GM18526 (cell line): ENCODE measurements around the gene GEMIN2.

ENCODE experiments used
- POLR2A ChIP-seq: IDR thresholded peaks from 3 replicates; pipeline ENCODE4 v1.6.1; 2011; ENCODE audit not compliant: insufficient read length; ENCODE audit errors: extremely low read depth

The GEMIN2 gene, protein sequence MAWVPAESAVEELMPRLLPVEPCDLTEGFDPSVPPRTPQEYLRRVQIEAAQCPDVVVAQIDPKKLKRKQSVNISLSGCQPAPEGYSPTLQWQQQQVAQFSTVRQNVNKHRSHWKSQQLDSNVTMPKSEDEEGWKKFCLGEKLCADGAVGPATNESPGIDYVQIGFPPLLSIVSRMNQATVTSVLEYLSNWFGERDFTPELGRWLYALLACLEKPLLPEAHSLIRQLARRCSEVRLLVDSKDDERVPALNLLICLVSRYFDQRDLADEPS

DNA sequence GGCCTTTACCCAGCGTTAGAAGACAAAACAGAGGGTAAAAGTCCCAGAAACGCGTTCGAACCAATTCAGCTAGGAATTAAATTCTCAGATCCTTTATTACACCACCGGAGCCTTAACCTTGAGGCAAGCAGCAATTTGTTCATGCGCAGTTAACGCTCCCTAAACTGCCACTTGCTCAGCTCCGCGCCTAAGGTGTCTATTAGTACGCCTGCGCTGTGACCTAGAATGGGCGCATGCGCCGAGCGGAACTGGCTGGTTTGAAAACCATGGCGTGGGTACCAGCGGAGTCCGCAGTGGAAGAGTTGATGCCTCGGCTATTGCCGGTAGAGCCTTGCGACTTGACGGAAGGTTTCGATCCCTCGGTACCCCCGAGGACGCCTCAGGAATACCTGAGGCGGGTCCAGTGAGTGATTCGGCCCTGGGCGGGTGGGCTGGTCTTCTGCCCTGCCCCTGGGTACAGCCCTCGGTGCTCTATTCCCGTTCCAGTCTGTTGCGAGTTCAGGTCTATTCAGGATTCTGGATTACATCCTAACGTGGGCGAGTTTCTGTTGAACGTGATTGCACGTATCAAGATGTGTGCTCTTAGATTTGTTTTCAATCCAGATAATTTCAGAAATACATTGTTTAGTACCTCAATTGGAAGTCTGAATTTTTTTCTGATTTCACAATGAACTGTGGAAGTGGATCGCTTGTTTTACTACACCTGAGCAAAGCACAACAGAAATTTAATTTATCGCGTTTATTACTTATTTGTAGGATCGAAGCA, at the start of gene GEMIN2:
Gene GEMIN2 (plus strand): TSS at position 251 of the 766 bp plus-strand sequence. CDS start 16 bp downstream, at position 267.
- TF ChIP-seq POLR2A, result peak; percentile 91

GRCh38 chr14:39069923-39070322, 44.2 kb upstream of the GEMIN2 start:
- no peak for TF ChIP-seq POLR2A

- no peak for TF ChIP-seq POLR2A
These were observed 43.0 kb upstream of the GEMIN2 start for GRCh38 chr14:39071096-39071495.

GRCh38 chr14:39080886-39081285, 33.2 kb upstream of the GEMIN2 start:
- TF ChIP-seq POLR2A, result no peak

DNA sequence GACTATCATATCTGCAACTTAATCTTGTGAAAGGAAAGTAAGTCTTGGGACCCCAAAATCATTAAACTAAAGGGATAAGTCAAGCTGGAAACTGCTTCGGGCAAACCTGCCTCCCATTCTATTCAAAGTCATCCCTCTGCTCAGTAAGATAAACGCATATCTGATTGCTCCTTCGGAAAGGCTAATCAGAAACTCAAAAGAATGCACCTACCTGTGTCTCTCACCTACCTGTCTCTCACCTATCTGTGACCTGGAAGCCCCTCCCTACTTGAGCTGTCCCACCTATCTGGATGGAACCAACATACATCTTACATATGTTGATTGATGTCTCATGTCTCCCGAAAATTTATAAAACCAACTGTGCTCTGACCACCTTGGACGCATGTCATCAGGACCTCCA, 31.0 kb upstream of the GEMIN2 start:
- no peak for TF ChIP-seq POLR2A

GRCh38 chr14:39085933-39086332, 28.2 kb upstream of the GEMIN2 start:
- no peak for TF ChIP-seq POLR2A

DNA sequence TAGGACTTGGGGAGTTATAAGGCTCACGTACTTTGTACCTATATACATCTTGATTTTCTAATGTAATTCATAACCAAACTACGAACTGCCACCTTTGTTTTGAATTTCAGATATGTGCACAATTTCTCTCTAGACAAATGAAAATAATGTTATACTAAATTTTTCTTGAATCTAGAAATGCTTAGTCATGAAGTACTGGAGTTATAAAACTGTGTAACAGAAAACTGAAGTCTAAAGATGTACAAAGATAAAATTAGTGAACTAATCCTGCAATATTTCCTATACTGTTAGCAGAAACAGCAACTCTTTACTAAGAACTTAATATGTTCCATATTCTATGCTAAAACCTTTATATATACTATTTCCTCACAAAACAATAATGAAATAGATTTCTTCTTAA, 26.6 kb upstream of the GEMIN2 start:
- no peak for TF ChIP-seq POLR2A

GRCh38 chr14:39090548-39091111, 23.5 kb upstream of the GEMIN2 start:
- TF ChIP-seq POLR2A, result no peak

DNA sequence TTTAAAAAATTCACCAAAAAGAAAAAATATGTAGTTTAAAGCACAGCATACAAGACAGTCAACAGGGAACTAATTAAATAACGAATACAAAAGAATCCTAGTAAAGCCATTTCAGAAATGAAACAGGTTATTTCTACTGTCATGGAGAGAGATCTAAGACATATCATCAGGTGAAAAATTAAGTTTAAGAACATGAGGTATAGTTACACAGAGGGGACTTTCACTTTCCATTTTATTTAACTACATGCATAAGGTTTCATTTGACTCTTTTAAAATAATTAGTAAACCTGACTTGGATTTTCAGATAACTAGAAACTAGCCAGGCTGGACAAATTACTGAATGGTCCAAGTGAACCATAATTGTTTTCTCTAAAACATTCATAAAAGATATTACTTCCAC, 22.4 kb upstream of the GEMIN2 start:
- TF ChIP-seq POLR2A, result no peak

DNA sequence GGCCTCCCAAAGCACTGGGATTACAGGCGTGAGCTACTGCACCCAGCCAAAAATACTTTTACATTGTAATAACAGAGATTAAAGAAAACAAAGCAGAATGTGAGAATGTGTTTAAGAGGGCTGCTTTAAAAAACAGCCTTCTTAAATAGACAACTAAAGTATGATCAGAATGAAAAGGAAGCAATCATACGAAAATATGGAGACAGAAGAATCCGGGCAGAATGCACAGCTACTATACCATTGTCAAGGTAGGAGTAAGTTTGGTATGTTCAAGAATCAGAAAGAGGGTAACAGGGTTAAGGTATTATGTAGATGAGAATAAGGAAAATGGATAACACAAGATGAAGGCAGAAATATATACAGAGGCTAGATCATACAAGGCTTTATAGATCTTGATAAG, 19.6 kb upstream of the GEMIN2 start:
- no peak for TF ChIP-seq POLR2A

DNA sequence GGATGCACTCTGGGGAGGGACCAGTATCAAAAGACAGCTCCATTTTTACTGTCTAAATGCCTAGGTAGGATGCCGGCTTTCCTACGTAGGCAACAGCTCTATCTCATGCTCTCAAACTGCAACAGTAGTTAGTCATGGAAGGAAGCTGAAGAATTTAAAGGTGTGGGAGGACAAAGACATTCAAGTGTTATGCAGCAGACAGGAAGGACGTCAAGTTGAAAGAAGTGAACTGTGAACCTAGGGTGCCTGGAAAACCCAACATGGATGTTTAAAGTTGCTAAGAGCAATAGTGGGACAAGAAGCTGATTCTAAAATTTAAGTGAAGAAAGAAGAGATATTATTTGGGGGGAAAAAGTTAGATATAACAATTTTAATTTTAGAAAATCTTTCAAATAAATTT, 17.0 kb upstream of the GEMIN2 start:
- no peak for TF ChIP-seq POLR2A

GRCh38 chr14:39099748-39100147, 14.4 kb upstream of the GEMIN2 start:
- TF ChIP-seq POLR2A, result no peak

DNA sequence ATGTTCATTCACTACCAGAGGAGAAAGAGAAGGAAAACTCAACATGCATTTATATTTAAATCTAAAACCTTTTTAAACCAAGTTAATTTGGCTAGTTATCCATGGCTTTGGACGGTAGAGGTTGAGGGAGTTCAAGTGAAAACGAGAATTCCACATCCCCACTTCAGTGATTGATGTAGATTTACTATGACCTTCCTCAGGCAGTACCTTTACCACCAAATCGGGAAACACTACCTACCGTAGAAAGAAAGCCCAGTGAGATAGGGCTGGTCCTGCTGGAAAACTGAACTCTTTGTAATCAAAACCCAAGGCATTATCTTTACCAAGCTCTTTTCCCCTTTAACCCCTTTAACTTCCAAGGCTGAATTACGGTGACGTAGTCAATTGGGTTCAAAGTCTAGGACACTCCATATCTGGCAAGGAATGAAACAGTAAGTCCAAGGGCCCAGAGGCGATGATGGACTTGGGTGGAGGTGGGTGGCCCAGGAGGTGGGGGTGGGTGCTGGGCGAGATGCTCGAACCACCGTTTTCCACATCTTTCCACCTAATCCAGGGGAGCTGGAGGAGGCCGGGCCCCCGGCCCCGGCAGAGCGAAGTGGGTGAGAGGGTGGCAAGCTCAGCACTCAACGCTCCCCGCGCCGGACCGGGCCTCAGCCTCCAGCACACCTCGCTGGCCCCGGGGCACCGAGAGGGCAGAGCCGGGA, 11.7 kb upstream of the GEMIN2 start:
- TF ChIP-seq POLR2A, result no peak

GRCh38 chr14:39102969-39103957, 10.9 kb upstream of the GEMIN2 start, which contains the start of gene SEC23A:
TSS of gene SEC23A (minus strand) at chr14:39103235. CDS start at chr14:39096118, 7,117 bp downstream.
- TF ChIP-seq POLR2A, result peak; percentile 85

- TF ChIP-seq POLR2A, result no peak
These were observed 6.5 kb upstream of the GEMIN2 start for GRCh38 chr14:39107591-39107996.

DNA sequence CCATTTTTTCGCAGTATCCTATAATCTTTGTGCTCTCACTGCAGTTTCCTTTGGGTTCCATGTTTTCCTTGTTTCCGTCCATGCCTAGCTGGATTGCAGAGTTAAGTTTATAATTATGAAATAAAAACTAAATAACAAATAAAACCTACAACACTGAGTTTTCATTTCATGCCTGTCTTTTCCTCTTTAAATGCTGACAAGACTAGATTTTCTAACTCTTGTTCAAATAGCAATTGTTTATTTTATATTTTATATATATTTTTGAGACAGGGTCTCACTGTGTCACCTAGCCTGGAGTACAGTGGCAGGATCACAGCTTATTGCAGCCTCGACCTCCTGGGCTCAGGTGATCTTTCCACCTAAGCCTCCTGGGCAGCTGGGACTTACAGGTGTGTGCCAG, 5.3 kb upstream of the GEMIN2 start:
- no peak for TF ChIP-seq POLR2A
